GM18519 (cell line): ENCODE results near the gene APH1B.
"Not testable (repeated sequence)": the region's sequence is repeated elsewhere in the genome, so short reads cannot be mapped to it uniquely, and the experiment has no call there.

Experiments used
- ATAC-seq: cut with Tn5 transposase; IDR thresholded peaks from one replicate; pipeline ENCODE4 v1.9.1; 2021; ENCODE audit warnings: mild to moderate bottlenecking, moderate library complexity; ENCODE audit not compliant: unreplicated experiment, low FRiP score

Gene APH1B

GRCh38 chr15:63294359-63294758 lies 17.0 kb downstream of the APH1B start:
- no peak for ATAC-seq

- no peak for ATAC-seq
Observed at GRCh38 chr15:63295341-63295740, 17.9 kb downstream of the APH1B start.

- no peak for ATAC-seq
Observed at GRCh38 chr15:63296195-63296594, 18.8 kb downstream of the APH1B start.

GRCh38 chr15:63299943-63300575 lies 22.7 kb downstream of the APH1B start:
- no peak for ATAC-seq

GRCh38 chr15:63301088-63301487 lies 23.7 kb downstream of the APH1B start:
- no peak for ATAC-seq

- no peak for ATAC-seq
Observed at GRCh38 chr15:63305260-63305659, 27.9 kb downstream of the APH1B start.

GRCh38 chr15:63306492-63307073 lies 29.2 kb downstream of the APH1B start:
- ATAC-seq = no peak

GRCh38 chr15:63308491-63308890 lies 31.1 kb downstream of the APH1B start:
- ATAC-seq = no peak

GRCh38 chr15:63308947-63309346 lies 31.5 kb downstream of the APH1B start:
- ATAC-seq = no peak

- no peak for ATAC-seq
Observed at GRCh38 chr15:63310646-63311045, 33.2 kb downstream of the APH1B start.

GRCh38 chr15:63312286-63312685 lies 34.9 kb downstream of the APH1B start:
- ATAC-seq = no peak

GRCh38 chr15:63313825-63314224 lies 36.4 kb downstream of the APH1B start:
- ATAC-seq = no peak

GRCh38 chr15:63314409-63314808 lies 37.0 kb downstream of the APH1B start:
- ATAC-seq = no peak

GRCh38 chr15:63318344-63318743 lies 40.9 kb downstream of the APH1B start:
- ATAC-seq = no peak

GRCh38 chr15:63319065-63319464 lies 41.7 kb downstream of the APH1B start:
- no peak for ATAC-seq

GRCh38 chr15:63320446-63320845 lies 43.0 kb downstream of the APH1B start:
- not testable (repeated sequence) for ATAC-seq

GRCh38 chr15:63320981-63321380 lies 43.6 kb downstream of the APH1B start:
- ATAC-seq = not testable (repeated sequence)

- no peak for ATAC-seq
Observed at GRCh38 chr15:63321462-63321861, 44.1 kb downstream of the APH1B start.

GRCh38 chr15:63322541-63322940 lies 45.1 kb downstream of the APH1B start:
- no peak for ATAC-seq

- ATAC-seq = no peak
Observed at GRCh38 chr15:63323798-63324563, 46.6 kb downstream of the APH1B start.

- ATAC-seq = no peak
Observed at GRCh38 chr15:63324770-63325169, 47.4 kb downstream of the APH1B start.
